ENCODE measurements around the gene MACIR. TPM values are rescaled to one million over a fixed set of nuclear protein-coding genes. Genes with fewer than 3 reads are reported as not detected.
A peak's percentile ranks its signal among the peaks of the same experiment; 100 is the strongest.

The MACIR gene
- total and polyA plus RNA-seq, 9 of the 15 experiments (the other 6 are each of a cell fraction or from before 2014, with no cell fraction given), result 1.4 to 11.6 (median 9.4) TPM

DNA sequence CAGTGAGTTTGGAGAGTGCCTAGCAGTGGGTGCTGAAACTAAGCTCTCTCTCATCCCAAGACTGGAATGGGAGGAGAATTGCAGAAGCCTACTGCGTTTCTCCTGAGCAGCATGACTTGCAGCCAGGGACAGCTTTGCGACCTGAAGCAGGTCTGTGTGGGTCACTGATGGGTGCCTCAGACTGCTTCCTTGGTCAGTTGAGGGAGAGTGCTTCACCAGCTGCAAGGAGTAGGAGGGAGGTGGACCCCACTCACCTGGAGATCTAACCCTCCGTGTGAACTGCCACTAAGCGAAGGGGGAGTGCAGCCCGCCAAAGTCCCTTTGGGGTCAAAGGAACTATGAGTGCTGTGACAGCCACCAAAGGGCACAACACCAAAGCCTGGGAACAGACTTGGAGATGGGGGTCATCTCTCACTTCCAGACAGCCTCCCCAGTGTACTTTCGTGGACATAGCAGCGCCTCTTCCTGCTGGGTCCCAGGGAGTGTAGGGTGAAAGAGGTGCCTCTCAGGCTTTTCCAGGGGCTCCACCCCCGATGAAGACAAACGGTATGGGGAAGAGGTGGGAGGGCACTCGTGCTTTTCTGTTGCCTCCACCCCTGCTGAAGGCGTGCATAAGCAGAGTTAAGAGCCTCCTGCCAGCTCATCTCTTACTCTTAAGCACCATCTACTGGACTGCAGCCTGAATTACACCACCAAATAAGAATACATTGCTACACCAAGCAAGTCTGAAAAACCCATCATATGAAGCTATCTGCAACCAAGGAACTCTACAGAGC is 34.3 kb upstream of the MACIR start (continued):
- TF ChIP-seq, protein P1, sequence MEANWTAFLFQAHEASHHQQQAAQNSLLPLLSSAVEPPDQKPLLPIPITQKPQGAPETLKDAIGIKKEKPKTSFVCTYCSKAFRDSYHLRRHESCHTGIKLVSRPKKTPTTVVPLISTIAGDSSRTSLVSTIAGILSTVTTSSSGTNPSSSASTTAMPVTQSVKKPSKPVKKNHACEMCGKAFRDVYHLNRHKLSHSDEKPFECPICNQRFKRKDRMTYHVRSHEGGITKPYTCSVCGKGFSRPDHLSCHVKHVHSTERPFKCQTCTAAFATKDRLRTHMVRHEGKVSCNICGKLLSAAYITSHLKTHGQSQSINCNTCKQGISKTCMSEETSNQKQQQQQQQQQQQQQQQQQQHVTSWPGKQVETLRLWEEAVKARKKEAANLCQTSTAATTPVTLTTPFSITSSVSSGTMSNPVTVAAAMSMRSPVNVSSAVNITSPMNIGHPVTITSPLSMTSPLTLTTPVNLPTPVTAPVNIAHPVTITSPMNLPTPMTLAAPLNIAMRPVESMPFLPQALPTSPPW (CRISPR knock-in tag; IDR thresholded peaks at IDR 0.05), result no peak
- TF ChIP-seq ZNF444 (CRISPR knock-in tag; IDR thresholded peaks at IDR 0.05) (no peak), KDM5B (IDR thresholded peaks at IDR 0.05; ENCODE audit: insufficient replicate concordance, low read depth, low read length) (no peak), STAT5A (IDR thresholded peaks at IDR 0.05; ENCODE audit: borderline replicate concordance, low read length) (no peak), RAD21 (CRISPR knock-in tag; conservative IDR thresholded peaks at IDR 0.05 in 1 of 2, IDR thresholded peaks at IDR 0.05 in 1 of 2) (peak; percentile 72 to 87), MED1 (CRISPR knock-in tag; IDR thresholded peaks at IDR 0.05; ENCODE audit: borderline replicate concordance) (no peak), ZNF143 (CRISPR knock-in tag; IDR thresholded peaks at IDR 0.05) (no peak), NBN (IDR thresholded peaks at IDR 0.05; ENCODE audit: low read depth) (no peak), ZNF696 (CRISPR knock-in tag; conservative IDR thresholded peaks at IDR 0.05) (no peak), ZNF764 (CRISPR knock-in tag; IDR thresholded peaks at IDR 0.05; ENCODE audit: low read depth) (no peak), C11orf30 (IDR thresholded peaks at IDR 0.05; ENCODE audit: low read depth) (no peak)
- TF ChIP-seq, protein P2, sequence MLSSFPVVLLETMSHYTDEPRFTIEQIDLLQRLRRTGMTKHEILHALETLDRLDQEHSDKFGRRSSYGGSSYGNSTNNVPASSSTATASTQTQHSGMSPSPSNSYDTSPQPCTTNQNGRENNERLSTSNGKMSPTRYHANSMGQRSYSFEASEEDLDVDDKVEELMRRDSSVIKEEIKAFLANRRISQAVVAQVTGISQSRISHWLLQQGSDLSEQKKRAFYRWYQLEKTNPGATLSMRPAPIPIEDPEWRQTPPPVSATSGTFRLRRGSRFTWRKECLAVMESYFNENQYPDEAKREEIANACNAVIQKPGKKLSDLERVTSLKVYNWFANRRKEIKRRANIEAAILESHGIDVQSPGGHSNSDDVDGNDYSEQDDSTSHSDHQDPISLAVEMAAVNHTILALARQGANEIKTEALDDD (IDR thresholded peaks at IDR 0.05), result no peak
- TF ChIP-seq, protein P3, sequence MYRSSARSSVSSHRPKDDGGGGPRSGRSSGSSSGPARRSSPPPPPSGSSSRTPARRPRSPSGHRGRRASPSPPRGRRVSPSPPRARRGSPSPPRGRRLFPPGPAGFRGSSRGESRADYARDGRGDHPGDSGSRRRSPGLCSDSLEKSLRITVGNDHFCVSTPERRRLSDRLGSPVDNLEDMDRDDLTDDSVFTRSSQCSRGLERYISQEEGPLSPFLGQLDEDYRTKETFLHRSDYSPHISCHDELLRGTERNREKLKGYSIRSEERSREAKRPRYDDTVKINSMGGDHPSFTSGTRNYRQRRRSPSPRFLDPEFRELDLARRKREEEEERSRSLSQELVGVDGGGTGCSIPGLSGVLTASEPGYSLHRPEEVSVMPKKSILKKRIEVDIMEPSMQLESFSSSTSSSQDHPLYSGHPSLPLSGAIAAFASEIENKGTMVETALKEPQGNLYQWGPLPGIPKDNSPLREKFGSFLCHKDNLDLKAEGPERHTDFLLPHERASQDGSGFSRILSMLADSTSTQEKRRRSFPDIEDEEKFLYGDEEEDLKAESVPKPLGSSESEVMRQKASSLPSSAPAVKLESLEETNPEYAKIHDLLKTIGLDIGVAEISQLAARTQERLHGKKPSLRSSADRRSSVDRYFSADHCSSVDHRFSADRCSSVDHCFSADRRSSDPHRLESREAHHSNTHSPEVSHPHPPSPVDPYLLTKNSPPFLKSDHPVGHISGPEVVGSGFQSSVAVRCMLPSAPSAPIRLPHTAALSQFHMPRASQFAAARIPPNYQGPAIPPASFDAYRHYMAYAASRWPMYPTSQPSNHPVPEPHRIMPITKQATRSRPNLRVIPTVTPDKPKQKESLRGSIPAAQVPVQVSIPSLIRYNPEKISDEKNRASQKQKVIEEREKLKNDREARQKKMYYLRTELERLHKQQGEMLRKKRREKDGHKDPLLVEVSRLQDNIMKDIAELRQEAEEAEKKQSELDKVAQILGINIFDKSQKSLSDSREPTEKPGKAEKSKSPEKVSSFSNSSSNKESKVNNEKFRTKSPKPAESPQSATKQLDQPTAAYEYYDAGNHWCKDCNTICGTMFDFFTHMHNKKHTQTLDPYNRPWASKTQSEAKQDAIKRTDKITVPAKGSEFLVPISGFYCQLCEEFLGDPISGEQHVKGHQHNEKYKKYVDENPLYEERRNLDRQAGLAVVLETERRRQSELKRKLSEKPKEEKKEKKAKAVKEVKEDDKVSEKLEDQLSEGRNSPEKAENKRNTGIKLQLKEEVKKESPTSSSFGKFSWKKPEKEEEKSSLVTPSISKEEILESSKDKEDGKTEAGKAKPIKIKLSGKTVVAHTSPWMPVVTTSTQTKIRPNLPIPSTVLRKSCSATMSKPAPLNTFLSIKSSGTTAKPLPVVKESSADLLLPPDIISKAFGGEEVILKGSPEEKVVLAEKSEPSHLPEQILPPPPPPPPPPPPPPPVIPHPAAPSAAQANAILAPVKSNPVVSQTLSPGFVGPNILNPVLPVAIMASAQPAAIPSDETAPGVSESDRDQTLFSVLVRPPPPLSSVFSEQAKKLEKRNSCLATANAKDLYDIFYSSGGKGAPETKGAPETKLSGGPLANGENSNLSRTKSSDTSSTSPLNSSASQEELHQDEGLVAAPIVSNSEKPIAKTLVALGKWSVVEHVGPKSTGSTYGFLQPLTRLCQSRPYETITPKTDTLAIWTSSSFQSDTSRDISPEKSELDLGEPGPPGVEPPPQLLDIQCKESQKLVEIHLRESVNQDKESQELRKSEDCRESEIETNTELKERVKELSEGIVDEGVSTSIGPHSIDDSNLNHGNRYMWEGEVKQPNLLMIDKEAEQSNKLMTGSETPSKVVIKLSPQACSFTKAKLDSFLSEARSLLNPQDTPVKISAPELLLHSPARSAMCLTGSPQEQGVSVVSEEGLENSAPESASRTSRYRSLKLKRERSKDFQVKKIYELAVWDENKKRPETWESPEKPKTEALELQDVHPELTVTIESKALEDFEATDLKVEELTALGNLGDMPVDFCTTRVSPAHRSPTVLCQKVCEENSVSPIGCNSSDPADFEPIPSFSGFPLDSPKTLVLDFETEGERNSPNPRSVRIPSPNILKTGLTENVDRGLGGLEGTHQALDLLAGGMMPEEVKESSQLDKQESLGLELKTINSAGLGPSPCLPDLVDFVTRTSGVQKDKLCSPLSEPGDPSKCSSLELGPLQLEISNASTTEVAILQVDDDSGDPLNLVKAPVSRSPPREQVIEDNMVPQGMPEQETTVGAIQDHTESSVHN (IDR thresholded peaks at IDR 0.05; ENCODE audit: borderline replicate concordance in 1 of 2, low read depth in 1 of 2), result no peak
- TF ChIP-seq, protein P4, sequence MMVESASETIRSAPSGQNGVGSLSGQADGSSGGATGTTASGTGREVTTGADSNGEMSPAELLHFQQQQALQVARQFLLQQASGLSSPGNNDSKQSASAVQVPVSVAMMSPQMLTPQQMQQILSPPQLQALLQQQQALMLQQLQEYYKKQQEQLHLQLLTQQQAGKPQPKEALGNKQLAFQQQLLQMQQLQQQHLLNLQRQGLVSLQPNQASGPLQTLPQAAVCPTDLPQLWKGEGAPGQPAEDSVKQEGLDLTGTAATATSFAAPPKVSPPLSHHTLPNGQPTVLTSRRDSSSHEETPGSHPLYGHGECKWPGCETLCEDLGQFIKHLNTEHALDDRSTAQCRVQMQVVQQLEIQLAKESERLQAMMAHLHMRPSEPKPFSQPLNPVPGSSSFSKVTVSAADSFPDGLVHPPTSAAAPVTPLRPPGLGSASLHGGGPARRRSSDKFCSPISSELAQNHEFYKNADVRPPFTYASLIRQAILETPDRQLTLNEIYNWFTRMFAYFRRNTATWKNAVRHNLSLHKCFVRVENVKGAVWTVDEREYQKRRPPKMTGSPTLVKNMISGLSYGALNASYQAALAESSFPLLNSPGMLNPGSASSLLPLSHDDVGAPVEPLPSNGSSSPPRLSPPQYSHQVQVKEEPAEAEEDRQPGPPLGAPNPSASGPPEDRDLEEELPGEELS (CRISPR knock-in tag; IDR thresholded peaks at IDR 0.05; ENCODE audit: borderline replicate concordance), result no peak
